HEK293 (cell line): Measurements from ENCODE around the gene CDH5.

Source experiments
- CTCF ChIA-PET: fragments of 350-600 bp; formaldehyde crosslinking; extraction: SDS; loops from one replicate; lab custom pipeline; 2021; ENCODE audit warnings: antibody characterized with exemption; lab: Yijun Ruan, JAX
- POLR2A ChIA-PET: fragments of 300-600 bp; formaldehyde crosslinking; extraction: SDS; loops from one replicate; lab custom pipeline; 2020; ENCODE audit warnings: antibody characterized with exemption, inconsistent platforms; lab: Yijun Ruan, JAX
- H3K27ac ChIP-seq: fragments of 200-500 bp; sonication (Bioruptor generic); 2 replicates; pipeline ENCODE4 v1.5.1; 2014; ENCODE audit warnings: low read depth, low read length, control low read depth, inconsistent platforms; ENCODE audit errors: extremely low read depth
- H3K36me3 ChIP-seq, 2 experiments: fragments of 200-500 bp in 1 of 2; sonication (Bioruptor generic) in 1 of 2; 1 replicate in 1 of 2; 2 replicates in 1 of 2; pipeline ENCODE4 v1.5.1; 2014 to 2017; ENCODE audit warnings: inconsistent platforms in 2 of 2, low read length in 2 of 2; ENCODE audit not compliant: control insufficient read depth in 2 of 2, insufficient read depth in 1 of 2
- H3K4me1 ChIP-seq: fragments of 200-500 bp; sonication (Bioruptor generic); 2 replicates; pipeline ENCODE4 v1.5.1; 2014; ENCODE audit warnings: mild to moderate bottlenecking, low read length, inconsistent platforms; ENCODE audit not compliant: control insufficient read depth, insufficient read depth
- H3K4me3 ChIP-seq: 2 replicates; pipeline ENCODE4 v1.5.1; 2011; ENCODE audit warnings: low read depth, mild to moderate bottlenecking, control low read depth, low read length, moderate library complexity
- H3K9me3 ChIP-seq: fragments of 200-500 bp; sonication (Bioruptor generic); 2 replicates; pipeline ENCODE4 v1.5.1; 2014; ENCODE audit warnings: low read depth, low read length, inconsistent platforms; ENCODE audit not compliant: control insufficient read depth, insufficient read depth
- ATF2 ChIP-seq: fragments of 450-650 bp; formaldehyde crosslinking; IDR thresholded peaks from 2 replicates; pipeline ENCODE4 v1.5.1; 2016; ENCODE audit warnings: missing biosample characterization, missing genetic modification characterization, low read depth
- HIC1 ChIP-seq: fragments of 450-650 bp; formaldehyde crosslinking; IDR thresholded peaks from 2 replicates; pipeline ENCODE4 v1.5.1; 2016; ENCODE audit warnings: missing biosample characterization, missing genetic modification characterization
- OSR2 ChIP-seq: fragments of 450-650 bp; formaldehyde crosslinking; IDR thresholded peaks from 2 replicates; pipeline ENCODE4 v1.5.1; 2016; ENCODE audit warnings: missing biosample characterization, missing genetic modification characterization
- PRDM1 ChIP-seq: fragments of 450-650 bp; formaldehyde crosslinking; IDR thresholded peaks from 2 replicates; pipeline ENCODE4; 2016; ENCODE audit warnings: missing biosample characterization, missing genetic modification characterization
- SALL2 ChIP-seq: fragments of 450-650 bp; formaldehyde crosslinking; IDR thresholded peaks from 2 replicates; pipeline ENCODE4 v1.5.0; 2017; ENCODE audit warnings: missing biosample characterization, mild to moderate bottlenecking, missing genetic modification characterization, borderline replicate concordance
- SCRT1 ChIP-seq: fragments of 450-650 bp; formaldehyde crosslinking; IDR thresholded peaks from 2 replicates; pipeline ENCODE4 v1.5.1; 2016; ENCODE audit warnings: missing biosample characterization, missing genetic modification characterization, borderline replicate concordance
- SETDB1 ChIP-seq: IDR thresholded peaks from one replicate; pipeline ENCODE4 v1.6.1; 2017; ENCODE audit warnings: mild to moderate bottlenecking, low read length, moderate library complexity, mixed read lengths; ENCODE audit not compliant: insufficient read length
- ZNF140 ChIP-seq: fragments of 450-650 bp; formaldehyde crosslinking; IDR thresholded peaks from 2 replicates; pipeline ENCODE4 v1.5.1; 2016; ENCODE audit warnings: missing biosample characterization, missing genetic modification characterization
- ZNF18 ChIP-seq: fragments of 450-650 bp; formaldehyde crosslinking; IDR thresholded peaks from 2 replicates; pipeline ENCODE4 v1.5.1; 2016; ENCODE audit warnings: missing biosample characterization, missing genetic modification characterization
- ZNF214 ChIP-seq: fragments of 450-650 bp; formaldehyde crosslinking; IDR thresholded peaks from 2 replicates; pipeline ENCODE4 v1.5.1; 2017; ENCODE audit warnings: missing biosample characterization, mild to moderate bottlenecking, missing genetic modification characterization, borderline replicate concordance
- ZNF24 ChIP-seq: fragments of 450-650 bp; formaldehyde crosslinking; IDR thresholded peaks from 2 replicates; pipeline ENCODE4 v1.5.1; 2016; ENCODE audit warnings: missing biosample characterization, missing genetic modification characterization
- ZNF266 ChIP-seq: fragments of 450-650 bp; formaldehyde crosslinking; IDR thresholded peaks from 2 replicates; pipeline ENCODE4 v1.5.1; 2016; ENCODE audit warnings: missing biosample characterization, missing genetic modification characterization, low read depth
- ZNF548 ChIP-seq: fragments of 450-650 bp; formaldehyde crosslinking; IDR thresholded peaks from 2 replicates; pipeline ENCODE4 v1.5.1; 2016; ENCODE audit warnings: missing biosample characterization, missing genetic modification characterization
- ZNF560 ChIP-seq: fragments of 450-650 bp; formaldehyde crosslinking; IDR thresholded peaks from 2 replicates; pipeline ENCODE4 v1.5.1; 2017; ENCODE audit warnings: missing biosample characterization, missing genetic modification characterization, borderline replicate concordance
- ZNF561 ChIP-seq: fragments of 450-650 bp; IDR thresholded peaks from 2 replicates; pipeline ENCODE4 v1.5.1; 2018; ENCODE audit warnings: missing biosample characterization, missing genetic modification characterization, borderline replicate concordance
- ZNF701 ChIP-seq: fragments of 450-650 bp; formaldehyde crosslinking; IDR thresholded peaks from 2 replicates; pipeline ENCODE4 v1.5.1; 2016; ENCODE audit warnings: missing biosample characterization, missing genetic modification characterization
- ZNF837 ChIP-seq: fragments of 450-650 bp; formaldehyde crosslinking; IDR thresholded peaks from 2 replicates; pipeline ENCODE4 v1.5.1; 2016; ENCODE audit warnings: missing biosample characterization, missing genetic modification characterization
- TF ChIP-seq, protein P1 (sequence below): fragments of 450-650 bp; formaldehyde crosslinking; conservative IDR thresholded peaks from 2 replicates; pipeline ENCODE4 v1.5.1; 2016; ENCODE audit warnings: low read depth, missing biosample characterization, missing genetic modification characterization
- TF ChIP-seq, protein P2 (sequence below): fragments of 450-650 bp; formaldehyde crosslinking; IDR thresholded peaks from 2 replicates; pipeline ENCODE4 v1.5.1; 2017; ENCODE audit warnings: missing biosample characterization, missing genetic modification characterization
- TF ChIP-seq, protein P3 (sequence below): fragments of 450-650 bp; formaldehyde crosslinking; IDR thresholded peaks from 2 replicates; pipeline ENCODE4 v1.5.1; 2016; ENCODE audit warnings: missing biosample characterization, missing genetic modification characterization

The CDH5 gene

GRCh38 chr16:66381585-66382170 is 15.2 kb downstream of the CDH5 start:
- POLR2A ChIA-PET = interaction anchor here (0.6 kb wide), 1 partner anchor 14 kb away, joined by 6 read pairs; no protein-coding TSS in a partner anchor
- H3K4me1 ChIP-seq = peaks cover 5% of the 10 kb centered on the region; the same call in 1 of the 2 replicates
- TF ChIP-seq OSR2 (no peak), ZNF561 (tag by site-specific recombination) (no peak), SALL2 (tag by site-specific recombination) (no peak), ZNF266 (tag by site-specific recombination) (no peak), ZNF18 (no peak)

DNA sequence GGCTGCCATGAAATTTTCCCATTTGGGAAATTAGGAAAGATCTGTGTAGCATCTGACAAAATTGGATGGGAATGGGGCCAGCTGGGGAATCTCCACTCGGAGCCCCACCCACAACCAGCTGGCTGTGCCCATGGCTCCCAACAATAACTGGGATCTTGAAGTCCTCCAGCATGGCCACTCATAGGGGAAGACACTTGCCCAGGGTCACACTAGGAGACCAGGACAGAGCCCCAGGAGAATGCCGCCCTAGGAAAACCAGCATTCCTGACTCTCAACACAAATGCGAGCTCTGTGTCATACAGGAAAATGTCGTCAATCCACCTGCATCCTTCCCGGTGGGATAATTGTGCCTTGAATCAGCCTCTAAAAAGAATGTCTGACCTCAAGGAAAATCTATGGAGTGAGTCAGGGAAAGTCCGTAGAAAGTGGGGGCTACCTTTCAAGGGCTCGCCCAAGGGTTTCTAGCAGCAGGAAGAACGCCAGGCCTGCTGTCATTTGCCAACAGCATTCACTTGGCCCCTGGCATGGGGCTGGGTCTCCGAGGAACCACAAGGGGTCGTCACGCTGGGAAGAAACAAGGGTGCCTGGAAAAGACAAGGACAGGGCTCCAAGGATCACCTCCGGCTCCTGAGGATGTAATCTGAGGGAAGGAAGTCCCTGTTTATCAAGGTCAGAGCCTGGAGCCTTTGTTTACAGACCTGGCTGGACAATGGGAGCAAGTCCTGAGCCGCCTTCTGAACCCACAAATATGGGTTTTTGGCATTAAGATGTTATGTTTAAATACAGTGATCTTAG is 15.9 kb downstream of the CDH5 start:
- Histone ChIP-seq H3K36me3 (no peaks in the 10 kb centered on the region), H3K27ac (no peak overlapping the region; the same call in 1 of the 2 replicates), H3K9me3 (no peaks in the 10 kb centered on the region), H3K4me3 (no peak overlapping the region), H3K4me1 (peaks cover 5% of the 10 kb centered on the region; the same call in 1 of the 2 replicates)
- ChIA-PET CTCF (interaction anchor here (0.6 to 1.9 kb wide), 2 partner anchors 25 to 59 kb away, joined by 3 to 9 read pairs; no protein-coding TSS in a partner anchor), POLR2A (interaction anchor here (0.6 kb wide), 1 partner anchor 13 kb away, joined by 6 read pairs; no protein-coding TSS in a partner anchor)
- TF ChIP-seq ZNF548 (tag by site-specific recombination) = no peak
- TF ChIP-seq PRDM1 (tag by site-specific recombination) = peak; percentile 21; the same call in 1 of the 2 replicates
- TF ChIP-seq ATF2 (tag by site-specific recombination) = no peak
- TF ChIP-seq, protein P1, sequence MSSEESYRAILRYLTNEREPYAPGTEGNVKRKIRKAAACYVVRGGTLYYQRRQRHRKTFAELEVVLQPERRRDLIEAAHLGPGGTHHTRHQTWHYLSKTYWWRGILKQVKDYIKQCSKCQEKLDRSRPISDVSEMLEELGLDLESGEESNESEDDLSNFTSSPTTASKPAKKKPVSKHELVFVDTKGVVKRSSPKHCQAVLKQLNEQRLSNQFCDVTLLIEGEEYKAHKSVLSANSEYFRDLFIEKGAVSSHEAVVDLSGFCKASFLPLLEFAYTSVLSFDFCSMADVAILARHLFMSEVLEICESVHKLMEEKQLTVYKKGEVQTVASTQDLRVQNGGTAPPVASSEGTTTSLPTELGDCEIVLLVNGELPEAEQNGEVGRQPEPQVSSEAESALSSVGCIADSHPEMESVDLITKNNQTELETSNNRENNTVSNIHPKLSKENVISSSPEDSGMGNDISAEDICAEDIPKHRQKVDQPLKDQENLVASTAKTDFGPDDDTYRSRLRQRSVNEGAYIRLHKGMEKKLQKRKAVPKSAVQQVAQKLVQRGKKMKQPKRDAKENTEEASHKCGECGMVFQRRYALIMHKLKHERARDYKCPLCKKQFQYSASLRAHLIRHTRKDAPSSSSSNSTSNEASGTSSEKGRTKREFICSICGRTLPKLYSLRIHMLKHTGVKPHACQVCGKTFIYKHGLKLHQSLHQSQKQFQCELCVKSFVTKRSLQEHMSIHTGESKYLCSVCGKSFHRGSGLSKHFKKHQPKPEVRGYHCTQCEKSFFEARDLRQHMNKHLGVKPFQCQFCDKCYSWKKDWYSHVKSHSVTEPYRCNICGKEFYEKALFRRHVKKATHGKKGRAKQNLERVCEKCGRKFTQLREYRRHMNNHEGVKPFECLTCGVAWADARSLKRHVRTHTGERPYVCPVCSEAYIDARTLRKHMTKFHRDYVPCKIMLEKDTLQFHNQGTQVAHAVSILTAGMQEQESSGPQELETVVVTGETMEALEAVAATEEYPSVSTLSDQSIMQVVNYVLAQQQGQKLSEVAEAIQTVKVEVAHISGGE (tag by site-specific recombination) = no peak
- no peak for TF ChIP-seq ZNF701
- TF ChIP-seq SETDB1 = no peak
- no peak for TF ChIP-seq SCRT1 (tag by site-specific recombination)
- TF ChIP-seq ZNF560 (tag by site-specific recombination) = no peak
- TF ChIP-seq ZNF837 (tag by site-specific recombination) = no peak
- no peak for TF ChIP-seq ZNF214 (tag by site-specific recombination)
- 0 out of 2 replicates have a peak, but pooled peaks have one; percentile 10 for TF ChIP-seq HIC1 (tag by site-specific recombination)
- TF ChIP-seq, protein P2, sequence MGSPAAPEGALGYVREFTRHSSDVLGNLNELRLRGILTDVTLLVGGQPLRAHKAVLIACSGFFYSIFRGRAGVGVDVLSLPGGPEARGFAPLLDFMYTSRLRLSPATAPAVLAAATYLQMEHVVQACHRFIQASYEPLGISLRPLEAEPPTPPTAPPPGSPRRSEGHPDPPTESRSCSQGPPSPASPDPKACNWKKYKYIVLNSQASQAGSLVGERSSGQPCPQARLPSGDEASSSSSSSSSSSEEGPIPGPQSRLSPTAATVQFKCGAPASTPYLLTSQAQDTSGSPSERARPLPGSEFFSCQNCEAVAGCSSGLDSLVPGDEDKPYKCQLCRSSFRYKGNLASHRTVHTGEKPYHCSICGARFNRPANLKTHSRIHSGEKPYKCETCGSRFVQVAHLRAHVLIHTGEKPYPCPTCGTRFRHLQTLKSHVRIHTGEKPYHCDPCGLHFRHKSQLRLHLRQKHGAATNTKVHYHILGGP = no peak
- TF ChIP-seq ZNF140 (tag by site-specific recombination) = no peak
- TF ChIP-seq ZNF24 (tag by site-specific recombination) = no peak
- TF ChIP-seq, protein P3, sequence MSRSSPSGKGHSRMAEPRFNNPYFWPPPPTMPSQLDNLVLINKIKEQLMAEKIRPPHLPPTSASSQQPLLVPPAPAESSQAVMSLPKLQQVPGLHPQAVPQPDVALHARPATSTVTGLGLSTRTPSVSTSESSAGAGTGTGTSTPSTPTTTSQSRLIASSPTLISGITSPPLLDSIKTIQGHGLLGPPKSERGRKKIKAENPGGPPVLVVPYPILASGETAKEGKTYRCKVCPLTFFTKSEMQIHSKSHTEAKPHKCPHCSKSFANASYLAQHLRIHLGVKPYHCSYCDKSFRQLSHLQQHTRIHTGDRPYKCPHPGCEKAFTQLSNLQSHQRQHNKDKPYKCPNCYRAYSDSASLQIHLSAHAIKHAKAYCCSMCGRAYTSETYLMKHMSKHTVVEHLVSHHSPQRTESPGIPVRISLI (tag by site-specific recombination) = no peak

More at GRCh38 chr16:66381585-66382170, 15.2 kb downstream of the CDH5 start:
- Histone ChIP-seq H3K36me3 (no peaks in the 10 kb centered on the region), H3K27ac (no peak overlapping the region; the same call in 1 of the 2 replicates), H3K4me3 (no peak overlapping the region), H3K9me3 (no peaks in the 10 kb centered on the region)
- CTCF ChIA-PET = interaction anchor here (0.6 to 1.9 kb wide), 5 partner anchors 24 to 1407 kb away, joined by 3 to 9 read pairs (median 3); no protein-coding TSS in a partner anchor
